A673 (cell line): ENCODE data around the gene MEI4. TPM values are rescaled to one million over a fixed set of nuclear protein-coding genes. Genes with fewer than 3 reads are reported as not detected.

Experiments
- BruUV-seq: library from RNA; stranded (reverse); fragments of 400-500 nt; replicated peaks from 2 replicates; lab custom pipeline; 2021; lab: Mats Ljungman, UMichigan
- CTCF ChIA-PET: fragments of 300-600 bp; sonication (Branson Sonifier 250); formaldehyde crosslinking; loops from one replicate; lab custom pipeline; 2022; ENCODE audit warnings: antibody characterized with exemption; lab: Charles Lee
- POLR2A ChIA-PET: fragments of 300-600 bp; sonication (Branson Sonifier 250); formaldehyde crosslinking; loops from one replicate; lab custom pipeline; 2022; ENCODE audit warnings: antibody characterized with exemption; ENCODE audit not compliant: low non-redundant PET; lab: Charles Lee
- DNase-seq: peaks from one replicate; pipeline ENCODE4 v3.0.0-alpha.2; 2015; ENCODE audit warnings: low spot score
- H3K27ac ChIP-seq: fragments of 200-600 bp; sonication (generic); 2 replicates; pipeline ENCODE4 v1.5.1; 2016; ENCODE audit warnings: mixed run types, low read depth, mild to moderate bottlenecking, mixed read lengths, antibody characterized with exemption, low read length; ENCODE audit not compliant: poor library complexity, severe bottlenecking
- H3K27me3 ChIP-seq: fragments of 200-600 bp; sonication (generic); replicated peaks from 2 replicates; pipeline ENCODE4 v1.6.1; 2017; ENCODE audit warnings: mixed run types, low read depth, mild to moderate bottlenecking, mixed read lengths, antibody characterized with exemption, low read length; ENCODE audit not compliant: insufficient read depth, poor library complexity
- H3K36me3 ChIP-seq: fragments of 200-600 bp; sonication (generic); 2 replicates; pipeline ENCODE4 v1.6.1; 2016; ENCODE audit warnings: mixed run types, mild to moderate bottlenecking, mixed read lengths, antibody characterized with exemption, low read length; ENCODE audit not compliant: insufficient read depth, poor library complexity, severe bottlenecking
- H3K4me1 ChIP-seq: fragments of 200-600 bp; sonication (generic); 2 replicates; pipeline ENCODE4 v1.6.1; 2017; ENCODE audit warnings: mixed run types, mild to moderate bottlenecking, mixed read lengths, antibody characterized with exemption, low read length; ENCODE audit not compliant: insufficient read depth, poor library complexity, severe bottlenecking
- H3K4me3 ChIP-seq: fragments of 200-600 bp; sonication (generic); 2 replicates; pipeline ENCODE4 v1.5.1; 2016; ENCODE audit warnings: low read depth, mixed run types, mild to moderate bottlenecking, mixed read lengths, low read length; ENCODE audit not compliant: poor library complexity, severe bottlenecking
- H3K9me3 ChIP-seq: fragments of 200-600 bp; sonication (generic); 2 replicates; pipeline ENCODE4 v1.6.1; 2016; ENCODE audit warnings: mixed run types, low read depth, mild to moderate bottlenecking, mixed read lengths, antibody characterized with exemption, low read length; ENCODE audit not compliant: poor library complexity, severe bottlenecking
- EZH2 ChIP-seq: fragments of 200-600 bp; sonication (generic); IDR thresholded peaks from 2 replicates; pipeline ENCODE4 v1.6.1; 2017; ENCODE audit warnings: borderline replicate concordance, low read depth, mild to moderate bottlenecking, mixed read lengths, antibody characterized with exemption, low read length; ENCODE audit not compliant: poor library complexity, severe bottlenecking
- intact Hi-C: fragments of 100-400 bp; cut with micrococcal nuclease; formaldehyde crosslinking; loops from one replicate; pipeline ENCODE4 v1.10.0; 2022; ENCODE audit not compliant: unreplicated experiment
- total RNA-seq: library from RNA; stranded (reverse); gene quantifications from 2 replicates; pipeline ENCODE4 v1.2.3, GENCODE V29; 2021
- TF ChIP-seq, protein P1 (sequence below): fragments of 300-800, 200-600 bp; sonication (generic); conservative IDR thresholded peaks from 2 replicates; pipeline ENCODE4 v1.5.1; 2017; ENCODE audit warnings: low read depth, mild to moderate bottlenecking, antibody characterized with exemption, low read length, moderate library complexity, mixed read lengths

Gene MEI4
- total RNA-seq, 1 experiment from 2014 or later = not detected

- ChIA-PET CTCF (no interaction called here), POLR2A (no interaction called here)
- TF ChIP-seq EZH2 = no peak
- TF ChIP-seq, protein P1, sequence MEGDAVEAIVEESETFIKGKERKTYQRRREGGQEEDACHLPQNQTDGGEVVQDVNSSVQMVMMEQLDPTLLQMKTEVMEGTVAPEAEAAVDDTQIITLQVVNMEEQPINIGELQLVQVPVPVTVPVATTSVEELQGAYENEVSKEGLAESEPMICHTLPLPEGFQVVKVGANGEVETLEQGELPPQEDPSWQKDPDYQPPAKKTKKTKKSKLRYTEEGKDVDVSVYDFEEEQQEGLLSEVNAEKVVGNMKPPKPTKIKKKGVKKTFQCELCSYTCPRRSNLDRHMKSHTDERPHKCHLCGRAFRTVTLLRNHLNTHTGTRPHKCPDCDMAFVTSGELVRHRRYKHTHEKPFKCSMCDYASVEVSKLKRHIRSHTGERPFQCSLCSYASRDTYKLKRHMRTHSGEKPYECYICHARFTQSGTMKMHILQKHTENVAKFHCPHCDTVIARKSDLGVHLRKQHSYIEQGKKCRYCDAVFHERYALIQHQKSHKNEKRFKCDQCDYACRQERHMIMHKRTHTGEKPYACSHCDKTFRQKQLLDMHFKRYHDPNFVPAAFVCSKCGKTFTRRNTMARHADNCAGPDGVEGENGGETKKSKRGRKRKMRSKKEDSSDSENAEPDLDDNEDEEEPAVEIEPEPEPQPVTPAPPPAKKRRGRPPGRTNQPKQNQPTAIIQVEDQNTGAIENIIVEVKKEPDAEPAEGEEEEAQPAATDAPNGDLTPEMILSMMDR = no peak
- no peaks in the 10 kb centered on the region for H3K9me3 ChIP-seq
- no peaks in the 10 kb centered on the region for H3K27me3 ChIP-seq
- no peak for DNase-seq
- no TSS peak for BruUV-seq
- intact Hi-C loops = no loop called here
- H3K27ac ChIP-seq = no peak overlapping the region
- H3K4me1 ChIP-seq = no peaks in the 10 kb centered on the region
- H3K36me3 ChIP-seq = no peaks in the 10 kb centered on the region
- no peak overlapping the region for H3K4me3 ChIP-seq
Measured at GRCh38 chr6:77656999-77657764, 4.3 kb downstream of the MEI4 start.

DNA sequence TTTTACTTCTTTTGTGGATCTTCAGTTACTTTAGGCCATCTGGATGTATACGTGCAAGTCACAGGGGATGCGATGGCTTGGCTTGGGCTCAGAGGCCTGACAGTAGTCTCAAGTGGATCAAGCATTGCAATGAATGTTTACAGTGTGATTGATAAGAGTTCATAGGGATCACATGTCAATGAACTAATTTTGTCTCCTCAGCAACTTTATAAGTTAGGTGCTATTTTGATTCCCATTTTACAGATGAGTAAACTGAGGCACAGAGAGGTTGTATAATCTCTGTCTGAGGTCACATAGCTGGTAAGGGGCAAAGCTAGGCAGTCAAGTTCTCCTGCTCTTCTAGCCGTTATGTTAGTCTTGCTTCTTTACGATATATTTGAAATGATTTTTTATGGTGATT lies 13.5 kb downstream of the MEI4 start:
- ChIA-PET POLR2A (no interaction called here), CTCF (no interaction called here)
- intact Hi-C loops = no loop called here
- no peaks in the 10 kb centered on the region for H3K36me3 ChIP-seq
- H3K27me3 ChIP-seq = no peaks in the 10 kb centered on the region
- no peak overlapping the region for H3K27ac ChIP-seq
- H3K4me1 ChIP-seq = no peaks in the 10 kb centered on the region
- no peak for TF ChIP-seq EZH2
- TF ChIP-seq, protein P1 = no peak
- no TSS peak for BruUV-seq
- H3K9me3 ChIP-seq = no peaks in the 10 kb centered on the region
- DNase-seq = no peak
- no peak overlapping the region for H3K4me3 ChIP-seq

DNA sequence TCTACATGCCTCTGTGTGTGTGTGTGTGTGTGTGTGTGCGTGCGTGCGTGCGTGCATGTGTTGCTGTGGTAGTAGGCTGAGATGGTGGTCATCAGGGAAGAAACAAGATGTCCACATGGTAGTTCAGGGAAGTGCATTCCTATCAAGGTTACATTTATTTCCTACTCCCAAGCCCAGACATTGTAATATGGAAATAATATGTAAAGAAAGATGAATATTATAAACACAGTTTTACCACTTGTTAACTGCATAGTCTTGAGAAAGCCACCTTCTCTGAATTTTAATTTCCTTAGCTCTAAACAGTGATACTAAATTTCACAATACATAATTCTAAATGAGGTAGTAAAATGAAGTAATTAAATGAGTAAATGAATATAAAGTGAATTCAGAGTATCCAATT lies 14.0 kb downstream of the MEI4 start:
- no peak overlapping the region for H3K4me3 ChIP-seq
- ChIA-PET CTCF (no interaction called here), POLR2A (no interaction called here)
- no peaks in the 10 kb centered on the region for H3K9me3 ChIP-seq
- no peak for TF ChIP-seq EZH2
- TF ChIP-seq, protein P1 = no peak
- intact Hi-C loops = no loop called here
- H3K27ac ChIP-seq = no peak overlapping the region
- no peaks in the 10 kb centered on the region for H3K27me3 ChIP-seq
- no peaks in the 10 kb centered on the region for H3K4me1 ChIP-seq
- no TSS peak for BruUV-seq
- no peaks in the 10 kb centered on the region for H3K36me3 ChIP-seq
- DNase-seq = no peak
